HG02840 (cell line): ENCODE results near the gene EPHA10.

Experiments used
- ATAC-seq: cut with Tn5 transposase; IDR thresholded peaks from one replicate; pipeline ENCODE4 v1.9.1; 2021; ENCODE audit warnings: mild to moderate bottlenecking, moderate library complexity, moderate number of reproducible peaks; ENCODE audit not compliant: unreplicated experiment, low FRiP score

EPHA10 gene

GRCh38 chr1:37764888-37765441, at the start of gene EPHA10:
Gene EPHA10, minus strand, starts transcription at chr1:37765120. Its CDS starts 54 bp downstream, at chr1:37765066.
- no peak for ATAC-seq

DNA sequence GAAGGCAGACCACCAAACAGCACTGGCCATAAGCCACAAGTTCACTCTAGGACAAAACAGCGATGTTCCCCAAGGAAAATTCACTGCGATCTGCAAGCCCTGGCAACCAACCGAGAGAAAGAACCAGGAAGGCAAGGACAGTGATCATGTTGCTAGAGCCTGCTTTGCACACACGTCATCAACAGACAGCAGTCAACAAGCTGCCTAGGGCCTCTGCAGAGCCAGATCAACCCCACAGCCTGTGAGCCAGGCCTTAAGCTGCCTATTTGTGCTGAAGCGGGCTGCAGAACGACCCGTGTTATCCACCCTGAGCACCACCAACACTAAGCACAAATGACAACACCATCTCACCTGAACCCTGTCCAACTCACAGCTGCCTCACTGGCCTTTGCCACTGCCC, 49.3 kb upstream of the EPHA10 start:
- ATAC-seq, result no peak

- ATAC-seq, result no peak
These were observed 48.7 kb upstream of the EPHA10 start for GRCh38 chr1:37813529-37814145.

DNA sequence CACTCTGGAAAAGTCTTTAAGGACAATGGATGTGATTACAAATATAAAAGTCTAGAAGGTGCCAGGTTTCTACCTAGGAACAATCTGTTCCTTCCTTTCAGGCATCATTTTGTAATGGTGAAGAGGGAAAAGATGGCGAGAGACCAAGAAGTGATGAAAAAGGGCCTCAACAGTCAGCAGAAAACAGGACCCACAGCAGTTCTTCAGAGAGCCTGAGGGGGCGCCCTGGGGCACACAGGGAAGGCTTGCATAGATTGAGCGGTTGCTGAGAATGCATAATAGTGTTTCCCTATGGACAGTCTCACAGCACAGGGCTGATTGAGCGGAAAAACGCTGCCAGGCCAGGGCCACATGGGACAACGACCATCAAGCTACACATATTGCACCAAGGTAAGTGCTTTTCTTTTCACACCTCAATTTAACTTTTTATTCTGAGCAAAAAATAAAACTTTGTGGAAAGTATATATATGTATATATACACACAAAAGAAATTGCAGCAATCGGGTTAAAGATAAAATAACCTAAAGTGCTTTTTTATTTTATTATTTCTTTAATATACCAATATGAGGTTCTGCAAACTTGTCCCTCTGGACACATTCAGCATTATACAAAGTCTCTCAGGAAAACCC, 46.2 kb upstream of the EPHA10 start:
- no peak for ATAC-seq

GRCh38 chr1:37809942-37810341, 45.0 kb upstream of the EPHA10 start:
- ATAC-seq, result no peak

DNA sequence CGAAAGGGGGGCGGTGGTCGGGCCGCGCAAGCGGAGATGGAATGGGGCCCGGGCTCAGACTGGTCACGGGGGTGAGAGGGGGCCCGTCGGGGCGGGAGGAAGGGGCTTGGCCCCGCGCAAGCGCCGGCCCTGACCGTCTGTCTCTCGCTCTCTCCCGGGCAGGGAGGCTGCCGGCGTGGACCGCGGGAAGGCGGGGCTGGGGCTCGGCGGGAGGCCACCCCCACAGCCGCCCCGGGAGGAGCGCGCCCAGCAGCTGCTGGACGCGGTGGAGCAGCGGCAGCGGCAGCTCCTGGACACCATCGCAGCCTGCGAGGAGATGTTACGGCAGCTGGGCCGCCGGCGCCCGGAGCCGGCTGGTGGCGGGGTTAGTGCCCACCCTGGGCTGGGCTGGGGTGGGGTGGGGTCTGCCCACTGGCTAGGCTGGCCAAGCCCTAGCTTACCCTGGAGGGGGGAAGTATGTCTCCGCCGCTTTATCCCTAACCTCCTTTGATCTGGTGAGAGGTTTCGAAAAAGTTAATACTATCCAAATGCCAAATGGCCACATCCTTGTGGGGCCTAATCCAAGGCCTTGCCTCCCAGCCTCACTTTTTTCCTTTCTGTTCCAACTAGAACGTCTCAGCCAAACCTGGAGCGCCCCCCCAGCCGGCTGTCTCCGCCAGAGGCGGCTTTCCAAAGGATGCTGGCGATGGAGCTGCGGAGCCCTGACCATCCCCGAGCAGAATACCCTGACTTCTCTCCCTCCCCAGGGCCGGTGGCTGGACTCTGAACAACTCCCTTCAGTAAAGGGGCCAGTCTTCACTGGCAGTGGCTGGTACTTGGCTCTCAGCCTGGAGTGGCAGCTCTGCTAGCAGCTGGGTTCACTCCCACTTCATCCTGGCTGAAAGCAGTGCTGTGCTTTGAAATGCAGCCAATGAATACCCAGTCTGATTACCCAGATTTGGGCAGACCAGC, 43.7 kb upstream of the EPHA10 start:
- ATAC-seq, result peak; percentile 35

GRCh38 chr1:37807555-37808368, 42.8 kb upstream of the EPHA10 start, which contains the start of the genes C1orf122 and YRDC:
Gene C1orf122, plus strand, starts transcription at chr1:37807790. Its CDS starts 615 bp downstream, at chr1:37808405.
Gene YRDC, minus strand, starts transcription at chr1:37808208. Its CDS starts 28 bp downstream, at chr1:37808180.
- ATAC-seq, result peak; percentile 92

- no peak for ATAC-seq
These were observed 42.3 kb upstream of the EPHA10 start for GRCh38 chr1:37807220-37807554.

GRCh38 chr1:37802439-37802838, 37.5 kb upstream of the EPHA10 start:
- no peak for ATAC-seq

DNA sequence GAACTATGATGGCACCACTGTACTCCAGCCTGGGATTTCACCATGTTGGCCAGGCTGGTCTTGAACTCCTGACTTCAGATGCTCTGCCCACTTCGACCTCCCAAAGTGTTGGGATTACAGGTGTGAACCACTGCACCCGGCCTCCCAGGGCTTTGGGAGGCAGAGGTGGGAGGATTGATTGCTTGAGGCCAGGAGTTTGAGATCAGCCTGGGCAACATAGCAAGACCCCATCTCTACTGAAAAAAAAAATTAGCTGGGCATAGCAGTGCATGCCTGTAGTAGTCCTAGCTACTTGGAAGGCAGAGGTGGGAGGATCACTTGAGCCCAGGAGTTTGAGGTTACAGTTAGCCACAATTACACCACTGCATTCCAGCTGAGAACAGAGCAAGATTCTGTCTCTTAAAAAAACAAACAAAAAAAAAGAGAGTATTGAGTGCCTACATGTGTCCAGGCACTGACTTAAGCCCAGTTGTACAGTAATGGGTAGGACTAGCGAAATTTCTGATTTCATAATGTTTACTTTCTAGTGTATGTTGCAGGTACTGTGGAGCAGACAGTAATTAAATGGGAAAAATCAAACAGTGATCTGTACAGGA, 32.9 kb upstream of the EPHA10 start:
- no peak for ATAC-seq

- no peak for ATAC-seq
These were observed 30.6 kb upstream of the EPHA10 start for GRCh38 chr1:37795340-37796125.

DNA sequence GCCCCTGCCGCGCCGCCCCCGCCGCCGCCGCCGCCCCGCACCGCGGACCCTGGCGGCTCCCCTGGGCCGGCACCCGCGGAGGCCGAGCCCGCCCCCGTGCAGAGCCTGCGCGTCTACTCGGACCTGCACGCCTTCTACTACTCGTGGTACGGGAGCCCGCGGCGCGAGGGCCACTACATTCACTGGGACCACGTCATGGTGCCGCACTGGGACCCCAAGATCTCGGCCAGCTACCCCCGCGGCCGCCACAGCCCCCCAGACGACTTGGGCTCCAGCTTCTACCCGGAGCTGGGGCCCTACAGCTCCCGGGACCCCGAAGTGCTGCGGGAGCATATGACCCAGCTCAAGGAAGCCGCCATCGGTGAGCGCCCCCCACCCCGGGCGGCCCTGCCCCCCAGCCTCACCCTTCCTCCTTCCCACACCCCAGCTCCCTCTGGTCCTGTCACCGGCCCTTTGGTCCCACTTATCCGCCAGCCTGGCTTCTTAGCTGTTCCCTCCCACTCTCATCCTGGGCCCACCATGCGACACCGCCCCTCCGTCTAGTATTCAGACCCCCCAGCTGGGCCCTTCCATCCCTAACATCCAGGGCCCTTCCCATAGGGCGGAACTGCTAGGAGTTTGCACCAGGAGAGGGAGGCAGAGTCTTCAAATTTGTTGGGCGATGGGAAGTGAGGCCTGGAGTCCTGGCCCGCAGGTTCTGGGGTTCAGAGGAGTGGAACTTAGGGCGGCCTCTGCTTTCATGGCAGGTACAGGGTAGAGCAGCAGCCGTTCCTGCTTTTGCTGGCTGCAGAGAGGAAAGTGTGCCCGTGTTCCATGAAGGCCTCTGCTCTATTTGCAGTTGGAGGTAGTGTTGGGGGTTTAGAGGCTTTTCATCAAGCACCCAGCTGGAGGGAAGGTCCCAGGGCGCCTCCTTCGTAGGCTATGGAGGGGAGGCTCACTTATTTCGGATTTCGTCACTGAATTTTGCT, 29.7 kb upstream of the EPHA10 start:
- peak; percentile 33 for ATAC-seq

DNA sequence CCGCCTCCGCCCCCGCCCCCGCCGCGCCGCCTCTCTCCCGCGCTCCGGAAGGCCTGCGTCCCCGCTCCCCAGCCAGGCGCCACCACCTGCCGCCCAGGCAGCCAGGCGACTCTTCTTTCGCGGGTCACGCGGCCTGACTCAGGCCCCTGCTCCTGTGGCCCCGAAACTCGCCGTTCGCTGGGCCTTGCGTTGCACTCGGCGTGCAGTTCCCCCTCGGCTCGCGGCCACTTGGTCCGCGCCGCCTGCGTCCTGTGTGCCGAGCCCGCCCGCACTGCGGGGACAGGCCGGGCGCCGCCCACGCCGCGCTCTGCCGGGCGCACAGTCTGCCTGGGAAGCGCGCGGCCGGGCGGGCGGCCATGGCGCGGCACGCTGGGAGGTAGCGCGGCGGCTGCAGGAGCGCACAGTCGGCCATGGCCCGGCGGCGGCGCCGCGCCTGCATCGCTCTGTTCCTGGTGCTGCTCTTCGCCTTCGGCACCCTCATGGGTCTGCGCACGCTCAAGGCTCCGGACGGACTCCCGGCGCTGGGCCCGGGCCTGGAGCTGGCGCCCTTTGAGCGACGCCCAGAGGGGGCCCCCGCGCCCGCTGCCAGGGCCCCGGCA, 29.0 kb upstream of the EPHA10 start, which contains the start of gene MANEAL:
Gene MANEAL (plus strand): TSS at position 75 of the 599 bp plus-strand sequence. CDS start 336 bp downstream, at position 411.
- peak; percentile 53 for ATAC-seq

DNA sequence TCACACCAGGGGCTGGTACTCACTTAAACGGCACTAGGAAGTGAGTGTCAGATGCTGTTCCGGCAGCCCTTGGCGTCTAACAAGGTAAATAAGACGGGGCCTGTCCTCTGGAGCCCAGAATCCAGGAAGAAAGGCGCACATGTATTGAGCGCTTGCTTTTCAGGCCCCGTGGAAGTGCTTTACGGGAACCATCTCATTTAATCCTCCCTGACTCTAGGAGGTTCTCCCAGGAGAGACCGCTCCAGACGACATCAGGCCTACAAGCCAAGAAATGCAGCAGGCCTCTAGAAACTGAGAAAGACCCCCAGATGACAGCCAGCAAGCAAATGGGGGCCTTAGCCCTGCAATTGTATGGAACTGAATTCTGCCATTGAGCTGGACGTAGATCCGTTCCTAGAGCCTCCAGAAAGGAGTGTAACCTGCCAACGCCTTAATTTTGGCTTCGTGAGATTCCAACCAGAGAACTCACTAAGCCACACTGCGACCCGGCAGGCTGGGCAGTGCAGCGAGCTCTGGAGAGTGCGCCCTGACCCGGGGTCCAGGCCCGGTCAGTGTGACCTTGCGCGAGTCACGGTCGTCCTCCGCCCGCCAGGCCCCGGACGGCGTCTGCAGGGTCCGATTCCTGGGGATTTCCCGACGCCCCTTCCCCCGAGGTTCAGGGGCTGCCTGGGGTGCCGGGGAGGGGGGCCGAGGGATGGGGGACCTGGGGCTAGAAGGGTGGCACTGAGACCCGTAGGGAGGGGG, 28.2 kb upstream of the EPHA10 start:
- ATAC-seq, result no peak

- no peak for ATAC-seq
These were observed 17.6 kb upstream of the EPHA10 start for GRCh38 chr1:37782491-37782890.

DNA sequence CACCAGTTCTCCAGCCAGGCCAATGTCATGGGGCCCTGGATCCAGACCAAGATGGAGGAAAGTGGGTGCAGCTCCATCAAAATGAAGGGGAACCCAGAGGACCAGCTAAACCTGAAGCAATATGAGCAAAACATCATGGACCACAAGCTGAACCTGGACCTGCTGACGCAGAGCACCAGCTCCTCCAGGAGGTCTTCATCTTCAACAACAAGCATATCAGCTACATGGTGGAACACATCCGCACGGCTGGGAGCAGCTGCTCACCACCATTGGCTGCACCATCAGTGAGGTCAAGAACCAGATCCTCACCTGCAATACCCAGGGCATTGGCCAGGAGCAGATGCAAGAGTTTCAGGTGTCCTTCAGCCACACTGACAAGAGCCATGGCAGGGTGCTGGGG, 13.7 kb upstream of the EPHA10 start:
- ATAC-seq, result no peak
